MM.1S (cell line): ENCODE measurements around the gene ZNF747.

Source experiments
- DNase-seq: peaks from one replicate; pipeline ENCODE4 v3.0.0-alpha.2; 2015
- H2AFZ ChIP-seq: fragments of 300-600 bp; sonication (generic); 2 replicates; pipeline ENCODE4 v1.6.0; 2016; ENCODE audit warnings: antibody characterized with exemption, low read length
- H3F3A ChIP-seq: fragments of 300-600 bp; sonication (generic); 2 replicates; pipeline ENCODE4 v1.6.1; 2016; ENCODE audit warnings: mild to moderate bottlenecking, antibody characterized with exemption, low read length, moderate library complexity, mixed read lengths; ENCODE audit not compliant: insufficient read depth
- H3K27ac ChIP-seq: fragments of 300-600 bp; sonication (generic); 2 replicates; pipeline ENCODE4 v1.5.1; 2016; ENCODE audit warnings: mild to moderate bottlenecking, low read length
- H3K27me3 ChIP-seq: fragments of 300-600 bp; sonication (generic); replicated peaks from 2 replicates; pipeline ENCODE4 v1.6.0; 2016; ENCODE audit warnings: low read length; ENCODE audit not compliant: insufficient read depth
- H3K36me3 ChIP-seq: fragments of 300-600 bp; sonication (generic); replicated peaks from 2 replicates; pipeline ENCODE4 v1.6.1; 2016; ENCODE audit warnings: mild to moderate bottlenecking, low read length, mixed read lengths; ENCODE audit not compliant: insufficient read depth
- H3K4me1 ChIP-seq: fragments of 300-600 bp; sonication (generic); 2 replicates; pipeline ENCODE4 v1.6.1; 2016; ENCODE audit warnings: low read length, mixed read lengths
- H3K4me2 ChIP-seq: fragments of 300-600 bp; sonication (generic); 2 replicates; pipeline ENCODE4 v1.6.0; 2016; ENCODE audit warnings: low read depth, low read length
- H3K4me3 ChIP-seq: fragments of 300-600 bp; sonication (generic); 2 replicates; pipeline ENCODE4 v1.5.1; 2016; ENCODE audit warnings: low read length, mixed read lengths
- H3K79me2 ChIP-seq: fragments of 300-600 bp; sonication (generic); 2 replicates; pipeline ENCODE4 v1.6.1; 2016; ENCODE audit warnings: mixed run types, low read length, mixed read lengths
- H3K9ac ChIP-seq: fragments of 300-600 bp; sonication (generic); 2 replicates; pipeline ENCODE4 v1.6.1; 2016; ENCODE audit warnings: low read length, mixed read lengths
- H3K9me2 ChIP-seq: fragments of 300-600 bp; sonication (generic); replicated peaks from 2 replicates; pipeline ENCODE4 v1.6.1; 2016; ENCODE audit warnings: mild to moderate bottlenecking, low read length, mixed read lengths; ENCODE audit not compliant: insufficient read depth
- H3K9me3 ChIP-seq: fragments of 300-600 bp; sonication (generic); replicated peaks from 2 replicates; pipeline ENCODE4 v1.6.1; 2016; ENCODE audit warnings: mild to moderate bottlenecking, low read length, mixed read lengths; ENCODE audit not compliant: insufficient read depth
- H4K20me1 ChIP-seq: fragments of 300-600 bp; sonication (generic); 2 replicates; pipeline ENCODE4 v1.6.1; 2016; ENCODE audit warnings: mild to moderate bottlenecking, low read length, moderate library complexity, mixed read lengths; ENCODE audit not compliant: insufficient read depth
- EZH2 ChIP-seq: fragments of 300-600 bp; sonication (generic); optimal IDR thresholded peaks from 2 replicates; pipeline ENCODE3; 2017; ENCODE audit warnings: low read depth, mild to moderate bottlenecking, antibody characterized with exemption, low read length, mixed read lengths
- EZH2phosphoT487 ChIP-seq: fragments of 300-600 bp; sonication (generic); IDR thresholded peaks from 2 replicates; pipeline ENCODE4 v1.6.1; 2018; ENCODE audit warnings: antibody characterized with exemption, low read length
- TF ChIP-seq, protein P1 (sequence below): fragments of 300-600 bp; sonication (generic); IDR thresholded peaks from 2 replicates; pipeline ENCODE4 v1.5.1; 2016; ENCODE audit warnings: antibody characterized with exemption, low read length, mixed read lengths

Gene ZNF747

DNA sequence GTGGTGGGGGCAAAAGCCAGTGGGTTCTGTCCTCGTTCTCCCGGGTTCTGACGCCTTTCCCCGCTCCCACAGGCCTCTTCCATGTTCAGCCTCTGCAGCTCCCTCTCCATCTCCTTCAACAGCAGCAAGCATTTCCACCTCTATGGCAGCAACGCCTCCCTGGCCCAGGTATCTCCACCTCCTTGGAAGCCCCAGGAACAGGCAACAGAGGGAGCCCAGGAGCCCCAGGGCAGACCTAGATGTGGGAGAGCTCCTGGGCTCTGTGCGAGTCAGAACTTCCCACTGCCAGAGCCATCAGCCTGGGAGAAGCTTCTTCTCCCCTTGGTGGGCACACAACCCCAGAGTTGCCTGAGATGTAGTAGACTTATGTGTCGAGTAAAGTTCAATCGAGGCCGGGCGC is 16.1 kb downstream of the ZNF747 start:
- Histone ChIP-seq H3K9me3 (no peaks in the 10 kb centered on the region), H3K9me2 (no peaks in the 10 kb centered on the region), H3F3A (no peaks in the 10 kb centered on the region; the same call in 1 of the 2 replicates), H3K4me1 (no peaks in the 10 kb centered on the region), H3K4me2 (no peak overlapping the region), H3K36me3 (no peaks in the 10 kb centered on the region), H3K27me3 (no peaks in the 10 kb centered on the region), H3K27ac (no peak overlapping the region), H4K20me1 (no peaks in the 10 kb centered on the region), H3K9ac (no peak overlapping the region), H3K79me2 (no peaks in the 10 kb centered on the region), H3K4me3 (no peak overlapping the region), H2AFZ (no peak overlapping the region)
- no peak for DNase-seq
- TF ChIP-seq EZH2: no peak
- TF ChIP-seq, protein P1, sequence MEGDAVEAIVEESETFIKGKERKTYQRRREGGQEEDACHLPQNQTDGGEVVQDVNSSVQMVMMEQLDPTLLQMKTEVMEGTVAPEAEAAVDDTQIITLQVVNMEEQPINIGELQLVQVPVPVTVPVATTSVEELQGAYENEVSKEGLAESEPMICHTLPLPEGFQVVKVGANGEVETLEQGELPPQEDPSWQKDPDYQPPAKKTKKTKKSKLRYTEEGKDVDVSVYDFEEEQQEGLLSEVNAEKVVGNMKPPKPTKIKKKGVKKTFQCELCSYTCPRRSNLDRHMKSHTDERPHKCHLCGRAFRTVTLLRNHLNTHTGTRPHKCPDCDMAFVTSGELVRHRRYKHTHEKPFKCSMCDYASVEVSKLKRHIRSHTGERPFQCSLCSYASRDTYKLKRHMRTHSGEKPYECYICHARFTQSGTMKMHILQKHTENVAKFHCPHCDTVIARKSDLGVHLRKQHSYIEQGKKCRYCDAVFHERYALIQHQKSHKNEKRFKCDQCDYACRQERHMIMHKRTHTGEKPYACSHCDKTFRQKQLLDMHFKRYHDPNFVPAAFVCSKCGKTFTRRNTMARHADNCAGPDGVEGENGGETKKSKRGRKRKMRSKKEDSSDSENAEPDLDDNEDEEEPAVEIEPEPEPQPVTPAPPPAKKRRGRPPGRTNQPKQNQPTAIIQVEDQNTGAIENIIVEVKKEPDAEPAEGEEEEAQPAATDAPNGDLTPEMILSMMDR: no peak
- no peak for TF ChIP-seq EZH2phosphoT487

DNA sequence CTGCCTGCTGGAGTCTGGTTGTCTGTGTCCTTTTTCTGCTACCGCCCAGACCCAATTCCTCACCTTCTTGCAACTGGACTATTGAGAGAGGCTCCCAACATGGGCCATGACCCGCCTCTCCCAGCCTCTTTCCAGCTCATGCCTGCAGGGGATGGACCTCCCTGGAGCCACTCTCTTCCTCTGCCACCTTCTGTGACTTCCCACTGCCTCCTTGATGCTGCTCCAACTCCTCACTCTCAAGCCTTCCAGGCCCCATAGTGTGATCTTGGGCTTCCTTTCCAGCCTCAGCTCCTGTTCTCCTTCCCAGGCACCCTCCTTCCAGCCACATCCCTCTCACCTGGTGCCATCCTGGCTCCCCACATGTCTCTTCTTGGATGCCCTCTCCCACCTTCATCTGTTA is 19.4 kb downstream of the ZNF747 start:
- Histone ChIP-seq H3K9me3 (no peaks in the 10 kb centered on the region), H3K4me1 (no peaks in the 10 kb centered on the region), H3K4me3 (no peak overlapping the region), H3K27ac (no peak overlapping the region), H3K4me2 (no peak overlapping the region), H3K9me2 (no peaks in the 10 kb centered on the region), H4K20me1 (no peaks in the 10 kb centered on the region), H2AFZ (no peak overlapping the region), H3K79me2 (no peaks in the 10 kb centered on the region), H3F3A (no peaks in the 10 kb centered on the region), H3K27me3 (no peaks in the 10 kb centered on the region), H3K9ac (no peak overlapping the region), H3K36me3 (no peaks in the 10 kb centered on the region)
- TF ChIP-seq EZH2phosphoT487: no peak
- DNase-seq: no peak

GRCh38 chr16:30511509-30511908 is 23.1 kb downstream of the ZNF747 start:
- Histone ChIP-seq H2AFZ (no peak overlapping the region), H3K4me2 (no peak overlapping the region), H3K27ac (no peak overlapping the region), H3K9ac (no peak overlapping the region), H4K20me1 (no peaks in the 10 kb centered on the region), H3K4me3 (no peak overlapping the region), H3F3A (no peaks in the 10 kb centered on the region), H3K4me1 (no peaks in the 10 kb centered on the region), H3K9me2 (no peaks in the 10 kb centered on the region), H3K79me2 (no peaks in the 10 kb centered on the region), H3K36me3 (no peaks in the 10 kb centered on the region), H3K9me3 (no peaks in the 10 kb centered on the region), H3K27me3 (no peaks in the 10 kb centered on the region)
- no peak for DNase-seq
- TF ChIP-seq, protein P1: no peak
- TF ChIP-seq EZH2 (no peak), EZH2phosphoT487 (no peak)

GRCh38 chr16:30510376-30510938 is 24.2 kb downstream of the ZNF747 start:
- TF ChIP-seq EZH2 (no peak), EZH2phosphoT487 (no peak)
- TF ChIP-seq, protein P1: no peak
- H3K4me3 ChIP-seq: no peak overlapping the region
- H3K9me3 ChIP-seq: no peaks in the 10 kb centered on the region
- no peaks in the 10 kb centered on the region for H3K9me2 ChIP-seq
- H3F3A ChIP-seq: no peaks in the 10 kb centered on the region
- no peaks in the 10 kb centered on the region for H3K27me3 ChIP-seq
- H3K27ac ChIP-seq: no peak overlapping the region
- H3K9ac ChIP-seq: no peak overlapping the region
- H3K4me1 ChIP-seq: no peaks in the 10 kb centered on the region
- H3K79me2 ChIP-seq: no peaks in the 10 kb centered on the region
- H3K4me2 ChIP-seq: no peak overlapping the region
- DNase-seq: no peak
- H4K20me1 ChIP-seq: no peaks in the 10 kb centered on the region
- H3K36me3 ChIP-seq: no peaks in the 10 kb centered on the region
- H2AFZ ChIP-seq: no peak overlapping the region
